NCI-H2196 (cell line): ENCODE measurements around the gene HELZ2.
"Not testable (repeated sequence)": the region's sequence is repeated elsewhere in the genome, so short reads cannot be mapped to it uniquely, and the experiment has no call there.

Source experiments
- DNase-seq: peaks from one replicate; lab custom pipeline; 2025; ENCODE audit not compliant: unreplicated experiment; lab: John Stamatoyannopoulos, UW

Gene HELZ2, protein sequence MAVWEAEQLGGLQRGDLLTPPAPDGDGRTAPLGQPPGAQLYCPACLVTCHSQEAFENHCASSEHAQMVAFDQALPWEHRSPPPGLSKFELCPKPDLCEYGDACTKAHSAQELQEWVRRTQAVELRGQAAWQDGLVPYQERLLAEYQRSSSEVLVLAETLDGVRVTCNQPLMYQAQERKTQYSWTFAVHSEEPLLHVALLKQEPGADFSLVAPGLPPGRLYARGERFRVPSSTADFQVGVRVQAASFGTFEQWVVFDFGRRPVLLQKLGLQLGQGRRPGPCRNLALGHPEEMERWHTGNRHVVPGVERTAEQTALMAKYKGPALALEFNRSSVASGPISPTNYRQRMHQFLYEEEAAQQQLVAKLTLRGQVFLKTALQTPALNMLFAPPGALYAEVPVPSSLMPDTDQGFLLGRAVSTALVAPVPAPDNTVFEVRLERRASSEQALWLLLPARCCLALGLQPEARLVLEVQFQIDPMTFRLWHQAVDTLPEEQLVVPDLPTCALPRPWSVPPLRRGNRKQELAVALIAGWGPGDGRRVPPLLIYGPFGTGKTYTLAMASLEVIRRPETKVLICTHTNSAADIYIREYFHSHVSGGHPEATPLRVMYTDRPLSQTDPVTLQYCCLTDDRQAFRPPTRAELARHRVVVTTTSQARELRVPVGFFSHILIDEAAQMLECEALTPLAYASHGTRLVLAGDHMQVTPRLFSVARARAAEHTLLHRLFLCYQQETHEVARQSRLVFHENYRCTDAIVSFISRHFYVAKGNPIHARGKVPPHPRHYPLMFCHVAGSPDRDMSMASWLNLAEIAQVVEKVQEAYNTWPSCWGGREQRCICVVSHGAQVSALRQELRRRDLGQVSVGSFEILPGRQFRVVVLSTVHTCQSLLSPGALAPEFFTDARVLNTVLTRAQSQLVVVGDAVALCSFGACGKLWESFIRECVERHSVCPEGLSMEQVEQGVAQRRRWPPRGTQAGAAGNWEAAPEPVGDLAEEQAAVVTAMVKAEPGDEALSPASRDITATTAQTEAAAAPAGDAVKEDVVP (N-terminal part only)

DNA sequence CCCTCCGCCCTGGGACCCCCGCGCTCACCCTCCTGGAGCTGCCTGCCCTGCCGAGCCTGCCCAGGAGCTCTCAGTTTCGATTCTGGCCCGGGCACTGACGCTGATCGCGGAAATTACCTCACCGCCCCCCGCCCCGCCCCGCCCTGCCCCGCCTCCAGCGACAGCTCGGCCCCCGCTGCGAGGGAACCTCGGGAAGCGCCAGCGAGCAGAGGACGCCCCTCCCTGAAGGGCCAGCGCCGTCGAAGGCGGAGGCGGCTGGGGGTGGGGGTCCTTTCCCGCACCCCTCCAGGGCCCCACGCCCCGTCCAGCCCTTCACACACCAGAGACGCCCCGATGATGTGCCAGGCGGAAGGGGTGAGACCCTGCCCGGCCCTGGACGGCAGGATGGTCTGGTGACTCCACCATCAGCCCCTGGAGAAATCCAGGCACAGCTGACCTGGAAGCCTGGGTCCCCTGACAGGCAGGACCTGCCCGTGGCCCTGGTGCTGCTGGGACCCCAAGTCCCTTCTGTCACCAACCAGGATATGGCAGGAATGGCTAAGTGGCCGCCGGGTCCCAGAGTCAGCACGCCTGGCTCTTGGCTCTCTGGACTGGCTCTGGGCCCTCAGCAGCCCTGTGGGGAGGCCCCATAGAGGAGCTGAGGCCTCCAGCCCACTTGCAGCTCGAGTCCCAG lies at the start of gene HELZ2:
TSS of gene HELZ2 (minus strand) at position 84 of the 673 bp plus-strand sequence. CDS start 1,854 bp downstream, outside the sequence.
- DNase-seq = peak; percentile 73

DNA sequence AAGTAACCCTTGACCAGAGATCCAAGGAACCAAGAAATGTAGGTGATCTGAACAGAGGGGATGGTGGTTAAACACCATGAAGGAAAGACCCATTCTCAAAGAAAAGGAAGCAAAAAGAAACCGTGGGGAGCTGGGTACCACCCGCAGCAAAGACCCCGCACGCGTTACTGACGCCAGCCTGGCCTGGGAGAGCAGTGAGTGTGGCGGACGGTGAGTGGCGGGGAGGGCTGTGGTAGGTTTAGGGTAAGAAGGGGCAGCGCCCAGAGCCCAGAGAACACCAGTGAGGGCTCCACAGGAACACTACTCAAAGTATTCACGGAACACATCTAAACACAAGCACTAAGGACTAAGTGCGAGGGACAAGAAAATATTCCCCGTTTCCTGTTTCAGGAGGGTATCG lies 48.7 kb upstream of the HELZ2 start:
- no peak for DNase-seq

DNA sequence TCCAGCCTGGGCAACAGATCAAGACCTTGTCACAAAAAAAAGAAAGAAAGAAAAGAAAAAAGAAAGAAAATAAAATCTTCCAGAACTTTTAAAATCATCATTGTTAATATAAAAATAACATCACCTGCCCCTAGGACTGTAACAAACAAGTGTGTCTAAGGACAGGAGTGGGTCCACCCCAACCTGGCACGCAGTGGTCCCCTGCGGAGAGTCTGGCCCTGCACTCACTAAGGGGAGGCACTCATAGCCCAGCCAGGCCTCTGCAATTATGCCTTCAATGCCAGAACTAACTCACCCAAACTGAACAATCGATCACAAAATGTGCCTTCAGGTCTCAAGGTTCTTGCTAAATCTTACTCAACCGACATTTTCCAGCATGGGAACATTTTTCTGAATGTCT lies 48.1 kb upstream of the HELZ2 start:
- DNase-seq = no peak

DNA sequence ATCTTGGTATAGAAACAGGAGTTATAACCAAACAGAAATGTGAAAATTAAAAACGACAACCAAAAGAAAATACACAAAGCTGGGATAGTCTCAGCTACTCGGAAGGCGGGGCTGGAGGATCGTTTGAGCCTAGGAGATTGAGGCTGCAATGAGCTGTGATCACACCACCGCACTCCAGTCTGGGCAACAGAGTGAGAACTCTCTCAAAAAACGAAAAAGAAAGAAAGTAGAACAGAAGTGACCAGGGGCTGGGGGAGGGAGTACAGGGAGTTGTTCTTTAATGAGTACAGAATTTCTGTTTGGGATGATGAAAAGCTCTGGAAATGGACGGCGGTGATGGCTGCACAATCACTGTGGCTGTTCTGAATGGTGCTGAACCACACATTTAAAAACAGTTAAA lies 47.0 kb upstream of the HELZ2 start:
- no peak for DNase-seq

DNA sequence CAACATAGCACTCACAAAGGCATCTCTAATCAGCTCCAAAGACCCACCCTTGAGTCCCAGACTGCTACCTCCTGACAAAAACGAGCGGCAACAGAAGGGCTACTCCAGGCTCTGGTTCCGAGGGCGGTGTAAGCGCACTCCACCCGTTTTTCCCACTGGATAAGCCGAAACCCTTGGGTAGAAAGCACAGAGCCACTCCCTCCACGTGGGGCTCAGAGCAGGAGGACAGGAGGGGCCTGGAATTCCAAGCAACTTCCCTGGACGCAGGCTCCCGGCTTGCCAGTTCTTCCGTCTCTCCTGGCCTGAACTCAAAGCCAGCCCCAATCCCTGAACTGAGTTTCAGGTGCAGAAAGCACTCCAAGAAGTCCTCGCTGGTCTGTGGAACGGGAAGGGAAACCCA lies 45.5 kb upstream of the HELZ2 start:
- DNase-seq = no peak

DNA sequence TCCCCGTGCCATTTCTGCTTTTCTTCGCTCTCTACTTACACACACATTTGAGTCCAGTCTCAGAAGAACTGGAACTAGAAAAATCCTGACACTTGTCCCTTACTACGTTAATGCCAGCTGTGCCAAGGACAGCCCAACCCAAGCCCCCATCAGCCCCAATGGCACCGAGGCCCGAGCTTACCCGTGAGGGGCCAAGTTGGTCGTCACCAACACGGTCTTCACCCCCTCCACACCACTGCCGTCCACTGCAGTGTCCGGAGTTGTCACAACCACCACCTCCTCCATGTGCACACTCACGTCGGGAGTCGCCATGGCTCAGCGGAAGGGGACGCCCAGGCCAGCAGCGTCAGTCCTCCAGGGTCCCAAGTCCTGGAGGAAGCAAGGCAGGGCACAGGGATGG lies 45.0 kb upstream of the HELZ2 start:
- DNase-seq = no peak

DNA sequence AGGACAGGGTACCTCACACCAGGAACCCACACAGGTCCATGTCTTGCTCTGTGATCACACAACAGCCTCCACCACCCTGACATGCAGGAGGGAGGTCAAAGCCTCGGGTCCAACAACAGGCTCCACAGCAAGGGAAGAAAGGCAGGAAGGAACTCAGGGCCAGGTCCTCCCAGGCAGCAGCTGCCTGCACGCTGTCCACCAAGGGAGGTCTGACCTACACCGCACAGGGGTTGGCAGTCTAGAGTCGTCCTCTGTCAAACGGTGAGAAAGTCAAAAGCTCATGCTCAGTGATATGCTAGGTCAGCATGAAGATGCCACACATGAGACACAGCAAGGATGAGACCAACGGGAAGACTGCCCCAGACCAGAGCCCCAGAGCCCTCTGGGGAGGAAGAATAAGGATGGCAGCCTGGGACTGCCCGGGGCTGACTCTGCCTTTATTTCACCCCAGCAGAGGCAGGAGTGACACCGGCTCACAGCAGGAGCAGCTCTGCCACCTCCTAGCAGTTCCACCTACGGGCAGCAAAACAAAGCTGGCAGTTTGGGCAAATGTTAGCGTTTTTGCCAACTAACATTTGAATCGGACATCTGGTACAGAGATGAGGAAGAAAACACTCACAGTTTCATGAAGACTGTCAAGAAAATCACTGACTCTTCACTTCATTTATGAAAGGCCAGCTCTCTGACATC lies 44.4 kb upstream of the HELZ2 start:
- DNase-seq = no peak

DNA sequence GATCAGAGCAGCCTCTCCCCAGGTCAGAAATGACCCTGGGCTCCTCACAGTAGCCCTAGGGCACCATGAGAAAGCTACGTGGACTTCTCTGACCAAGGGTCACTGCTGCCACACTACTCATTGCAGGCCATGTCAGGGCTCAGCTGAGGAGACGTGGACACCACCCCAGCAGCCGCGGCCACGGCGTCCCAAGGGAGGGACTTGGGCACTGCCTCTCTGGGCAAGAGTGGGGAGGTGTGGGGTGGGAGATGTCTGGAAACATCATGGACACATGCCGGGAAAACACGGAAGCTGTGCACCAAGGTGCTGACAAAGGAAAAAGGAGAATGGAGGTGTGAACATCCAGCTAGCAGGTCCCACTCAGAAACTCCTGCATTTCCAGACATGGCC lies 43.8 kb upstream of the HELZ2 start:
- no peak for DNase-seq

DNA sequence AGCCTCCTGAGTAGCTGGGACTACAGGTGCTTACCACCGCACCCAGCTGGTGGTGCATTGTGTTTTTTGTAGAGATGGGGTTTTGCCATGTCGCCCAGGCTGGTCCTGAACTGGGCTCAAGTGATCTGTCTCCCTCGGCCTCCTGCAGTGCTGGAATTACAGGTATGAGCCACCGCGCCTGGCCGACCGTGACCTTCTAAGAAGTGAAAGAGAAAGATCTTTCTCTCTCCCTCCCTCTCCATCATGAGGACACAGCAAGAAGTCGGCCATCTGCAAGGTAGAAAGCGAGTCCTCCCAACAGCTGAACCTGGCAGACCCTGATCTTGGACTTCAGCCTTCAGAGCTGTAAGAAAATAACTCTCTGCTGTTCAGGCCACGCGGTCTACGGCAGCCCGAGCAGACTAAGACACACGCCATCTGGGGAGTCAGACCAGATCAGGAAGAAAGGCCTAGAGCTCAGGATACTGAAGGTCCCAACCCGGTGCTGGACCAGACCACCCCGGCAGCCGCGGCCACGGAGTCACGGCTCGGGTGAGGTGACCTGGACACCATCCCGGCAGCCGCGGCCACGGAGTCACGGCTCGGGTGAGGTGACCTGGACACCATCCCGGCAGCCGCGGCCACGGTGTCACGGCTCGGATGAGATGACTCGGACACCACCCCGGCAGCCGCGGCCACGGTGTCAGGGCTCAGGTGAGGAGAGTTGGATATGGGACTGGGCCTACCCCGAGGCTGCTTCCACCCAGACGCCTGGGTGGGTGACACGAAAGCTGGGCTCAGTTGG lies 43.2 kb upstream of the HELZ2 start:
- no peak for DNase-seq

DNA sequence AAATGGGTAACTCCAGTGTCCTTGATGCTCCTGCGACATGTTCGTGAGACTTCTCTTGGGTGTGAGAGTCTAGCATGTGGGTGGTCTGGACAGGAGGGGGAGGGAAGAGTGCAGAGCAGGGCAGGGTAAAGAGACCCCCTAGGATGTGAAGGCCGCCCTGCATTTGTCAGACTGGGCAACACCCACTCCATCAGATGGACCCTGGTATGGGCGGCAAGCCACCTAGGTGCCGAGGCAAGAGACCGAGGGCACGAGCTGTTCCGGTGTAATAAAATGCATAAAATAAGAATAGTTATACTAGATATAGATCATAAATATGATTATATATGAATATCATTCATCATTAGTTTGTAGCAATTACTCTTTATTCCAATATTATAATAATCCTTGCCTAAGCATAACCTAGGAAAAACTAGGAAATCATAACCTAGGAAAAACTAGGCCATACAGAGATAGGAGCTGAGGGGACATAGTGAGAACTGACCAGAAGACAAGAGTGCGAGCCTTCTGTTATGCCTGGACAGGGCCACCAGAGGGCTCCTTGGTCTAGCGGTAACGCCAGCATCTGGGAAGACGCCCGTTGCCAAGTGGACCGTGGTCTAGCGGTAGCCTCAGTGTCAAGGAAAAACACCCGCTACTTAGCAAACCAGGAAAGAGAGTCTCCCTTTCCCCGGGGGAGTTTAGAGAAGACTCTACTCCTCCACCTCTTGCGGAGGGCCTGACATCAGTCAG lies 40.0 kb upstream of the HELZ2 start:
- DNase-seq = not testable (repeated sequence)

DNA sequence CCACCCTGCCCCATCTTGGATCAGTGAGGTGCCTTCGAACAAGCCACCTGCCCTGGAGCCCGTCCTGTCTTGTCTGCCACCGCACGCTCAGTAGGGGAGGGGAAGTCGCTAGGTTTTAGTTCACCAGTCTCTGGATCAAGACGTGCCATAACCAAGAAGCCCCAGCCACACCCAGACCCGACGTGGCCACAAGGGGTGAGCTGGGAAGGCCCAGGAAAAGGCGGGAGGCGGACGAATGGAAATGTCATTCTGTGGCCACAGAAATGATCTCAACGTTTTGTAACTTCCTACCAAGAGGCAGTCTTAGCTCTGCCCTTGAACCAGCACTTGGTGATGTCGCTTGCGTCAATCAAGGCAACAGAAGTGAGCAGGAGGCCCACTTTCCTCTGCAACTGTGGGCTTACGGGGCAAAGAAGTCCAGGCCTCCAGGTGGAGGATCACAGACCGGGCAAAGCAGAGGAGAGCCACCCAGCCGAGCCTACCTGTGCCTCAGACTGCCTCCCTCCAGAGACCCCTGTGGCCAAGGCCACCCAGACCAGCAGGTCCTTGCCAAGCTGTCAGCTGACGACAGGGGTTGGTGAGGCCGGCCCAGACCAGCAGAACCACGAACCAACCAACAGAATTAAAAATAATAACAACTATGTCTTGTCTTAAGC lies 38.4 kb upstream of the HELZ2 start:
- DNase-seq = no peak

DNA sequence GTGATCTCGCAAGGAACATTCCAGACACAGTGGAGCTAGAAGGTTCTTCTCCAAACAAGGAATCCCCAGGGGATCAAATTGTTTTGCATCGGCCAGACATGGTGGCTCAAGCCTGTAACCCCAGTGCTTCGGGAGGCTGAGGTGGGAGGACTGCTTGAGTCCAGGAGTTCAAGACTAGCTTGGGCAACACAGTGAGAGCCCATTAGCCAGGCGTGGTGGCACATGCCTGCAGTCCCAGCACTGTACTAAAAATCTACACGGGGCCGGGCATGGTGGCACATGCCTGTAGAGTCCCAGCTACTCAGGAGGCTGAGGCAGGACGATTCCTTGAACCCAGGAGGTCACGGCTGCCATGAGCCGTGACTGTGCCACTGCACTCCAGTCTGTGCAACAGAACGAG lies 37.6 kb upstream of the HELZ2 start:
- DNase-seq = no peak

DNA sequence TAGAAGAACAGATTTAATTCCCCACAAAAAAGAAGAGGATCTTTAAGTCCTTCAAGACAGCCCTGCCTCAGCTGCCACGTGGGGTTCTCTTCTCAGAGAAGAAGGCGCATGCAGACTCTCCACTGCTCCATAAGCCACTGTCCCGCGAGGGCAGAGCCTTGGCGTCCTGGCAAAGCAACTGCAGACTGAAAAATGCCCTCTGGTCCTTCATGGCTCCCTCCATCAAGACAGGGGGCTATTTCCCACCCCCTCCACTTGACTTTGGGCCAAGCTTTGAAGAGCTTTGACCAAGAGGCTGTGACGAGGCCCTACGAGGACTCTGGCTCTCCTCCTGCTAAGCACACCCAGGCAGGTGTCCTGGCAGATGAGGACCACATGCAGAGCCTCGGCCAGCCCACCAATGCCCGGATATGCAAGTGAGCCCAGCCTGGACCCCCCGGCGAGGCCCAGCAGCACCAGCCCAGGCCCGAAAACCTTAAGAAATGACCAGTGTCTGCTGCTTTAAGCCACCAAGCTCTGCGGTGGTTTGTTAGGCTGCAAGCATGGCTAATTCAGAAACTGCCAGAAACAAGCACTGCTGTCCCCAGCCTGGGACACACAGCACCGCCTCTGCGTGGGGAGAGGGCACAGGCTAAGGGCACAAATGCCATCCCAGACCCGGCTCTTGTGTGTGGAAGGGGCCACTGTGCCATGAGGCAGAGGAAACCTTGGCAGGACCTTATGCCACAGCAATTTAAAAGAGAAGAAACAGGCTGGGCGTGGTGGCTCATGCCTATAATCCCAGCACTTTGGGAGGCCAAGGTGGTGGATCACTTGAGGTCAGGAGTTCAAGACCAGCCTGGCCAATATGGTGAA lies 36.8 kb upstream of the HELZ2 start:
- no peak for DNase-seq

DNA sequence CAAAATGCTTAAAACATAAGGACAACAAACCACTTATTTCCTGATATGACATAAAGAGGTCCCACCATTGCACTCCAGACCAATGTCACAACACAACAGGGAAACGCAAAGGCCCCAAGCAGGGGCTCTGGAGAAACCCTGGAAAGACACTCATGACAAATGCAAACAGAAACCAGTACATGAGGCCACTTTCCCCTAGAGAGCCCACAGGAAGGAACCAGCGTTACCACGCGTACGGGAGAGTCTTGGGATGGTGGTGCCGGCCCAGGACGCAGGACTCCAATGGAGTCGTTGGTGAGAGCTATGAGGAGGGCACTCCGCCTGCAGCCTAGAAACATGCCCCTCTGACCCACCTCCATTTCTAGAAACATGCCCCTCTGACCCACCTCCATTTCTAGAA lies 32.6 kb upstream of the HELZ2 start:
- no peak for DNase-seq

DNA sequence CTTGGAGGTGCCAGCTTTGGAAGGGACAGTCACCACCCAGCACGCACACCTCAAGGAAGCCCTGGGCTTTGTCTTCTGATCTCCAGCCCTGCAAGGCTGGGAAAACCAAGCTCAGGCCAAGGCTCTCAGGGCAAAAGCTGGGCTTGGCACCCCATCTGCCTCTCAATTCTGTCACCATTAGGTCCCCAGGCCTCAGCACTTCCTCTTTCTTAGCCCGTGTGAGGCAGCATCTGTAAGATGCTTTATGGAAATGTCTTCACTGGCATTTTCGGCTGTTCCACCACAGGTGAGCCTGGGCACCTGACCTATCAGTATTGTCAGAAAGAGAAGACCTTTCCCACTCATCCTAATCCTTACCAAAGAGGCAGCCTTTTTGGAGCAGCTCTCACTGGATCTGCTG lies 28.3 kb upstream of the HELZ2 start:
- DNase-seq = no peak

DNA sequence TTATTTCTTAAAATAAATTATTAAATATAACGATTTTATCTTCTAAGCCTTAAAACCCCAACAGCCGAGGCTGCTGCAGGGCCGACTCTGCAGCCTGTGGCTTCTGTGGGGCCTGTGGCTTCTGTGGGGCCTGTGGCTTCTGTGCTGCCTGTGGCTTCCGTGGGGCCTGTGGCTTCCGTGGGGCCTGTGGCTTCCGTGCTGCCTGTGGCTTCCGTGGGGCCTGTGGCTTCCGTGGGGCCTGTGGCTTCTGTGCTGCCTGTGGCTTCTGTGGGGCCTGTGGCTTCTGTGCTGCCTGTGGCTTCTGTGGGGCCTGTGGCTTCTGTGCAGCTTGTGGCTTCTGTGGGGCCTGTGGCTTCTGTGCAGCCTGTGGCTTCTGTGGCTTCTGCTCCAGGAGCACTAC lies 27.6 kb upstream of the HELZ2 start:
- not testable (repeated sequence) for DNase-seq

DNA sequence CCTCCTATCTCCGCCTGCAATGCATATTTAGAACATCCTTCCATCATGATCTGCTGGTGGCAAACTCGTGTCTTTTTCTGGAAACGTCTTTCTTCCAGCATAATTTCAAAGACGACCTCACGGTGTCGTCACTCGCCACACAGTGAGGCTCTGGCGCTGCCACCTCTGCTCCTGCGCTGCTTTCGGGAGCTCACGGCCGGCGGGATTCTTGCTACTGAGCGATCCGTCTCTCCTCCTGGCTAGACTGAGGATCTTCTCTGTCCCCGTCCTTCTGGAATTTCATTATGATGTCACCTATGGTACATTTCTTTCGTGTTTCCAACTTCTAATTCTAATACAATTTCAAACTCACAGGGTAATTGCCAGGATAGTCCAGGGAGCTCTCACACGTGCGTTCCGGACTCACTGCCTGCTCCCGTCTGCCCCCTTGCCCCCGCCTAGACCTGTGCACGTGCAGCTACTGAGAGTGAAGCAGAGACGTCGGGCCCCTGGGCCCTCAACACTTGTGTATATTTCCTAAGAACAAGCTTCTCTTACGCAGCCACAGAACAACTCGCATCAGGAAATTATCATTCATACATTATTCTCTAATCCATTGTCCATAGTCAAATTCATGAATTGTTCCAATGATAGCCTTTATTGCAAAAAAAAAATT lies 25.5 kb upstream of the HELZ2 start:
- no peak for DNase-seq
